GM10248 (cell line): ENCODE results near the gene KCNMA1.

Experiments used
- CTCF ChIA-PET: fragments of 300-600 bp; sonication (Branson Sonifier 250); formaldehyde crosslinking; extraction: SDS; loops from one replicate; lab custom pipeline; 2021; ENCODE audit warnings: antibody characterized with exemption; lab: Yijun Ruan, JAX
- POLR2A ChIA-PET: fragments of 350-650 bp; sonication (Branson Sonifier 250); formaldehyde crosslinking; extraction: SDS; loops from one replicate; lab custom pipeline; 2020; ENCODE audit warnings: antibody characterized with exemption; lab: Yijun Ruan, JAX
- DNase-seq: peaks from one replicate; pipeline ENCODE4 v3.0.0; 2012; ENCODE audit errors: extremely low spot score
- CTCF ChIP-seq: IDR thresholded peaks from 2 replicates; pipeline ENCODE4 v1.5.1; 2012; ENCODE audit warnings: mild to moderate bottlenecking, low read depth; ENCODE audit errors: extremely low read depth, missing control alignments, control extremely low read depth

KCNMA1 gene

DNA sequence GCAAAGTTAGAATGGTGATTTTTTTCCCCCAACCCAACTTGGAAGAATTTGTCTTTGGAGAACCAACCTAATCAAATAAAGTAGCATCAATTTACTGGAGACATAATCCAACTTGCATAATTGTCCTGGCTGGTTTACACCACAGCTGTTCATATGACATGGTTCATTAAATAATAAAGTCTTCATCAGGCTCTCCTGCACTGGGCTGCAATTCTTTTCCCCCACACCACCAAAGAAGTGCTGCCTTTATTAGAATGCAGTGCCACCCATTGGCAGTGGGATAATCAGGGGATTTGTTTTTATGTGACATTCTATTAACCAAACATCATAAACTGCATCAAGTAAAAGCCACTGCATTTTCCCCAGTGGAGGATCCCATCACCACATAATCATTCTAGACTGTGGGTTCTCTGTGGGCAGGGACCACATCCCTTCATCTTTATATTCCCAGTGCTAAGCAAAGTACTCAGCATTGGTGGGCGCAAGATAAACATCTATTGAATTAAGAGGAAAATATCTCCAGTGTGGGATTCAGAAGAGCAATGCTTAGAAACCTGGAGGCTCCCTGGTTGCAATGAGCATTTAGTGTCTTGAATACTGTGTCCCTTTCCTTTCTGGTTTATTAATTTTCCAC lies 322.0 kb downstream of the KCNMA1 start:
- CTCF ChIA-PET, result no interaction called here
- TF ChIP-seq CTCF, result no peak
- no peak for DNase-seq
- POLR2A ChIA-PET, result no interaction called here

DNA sequence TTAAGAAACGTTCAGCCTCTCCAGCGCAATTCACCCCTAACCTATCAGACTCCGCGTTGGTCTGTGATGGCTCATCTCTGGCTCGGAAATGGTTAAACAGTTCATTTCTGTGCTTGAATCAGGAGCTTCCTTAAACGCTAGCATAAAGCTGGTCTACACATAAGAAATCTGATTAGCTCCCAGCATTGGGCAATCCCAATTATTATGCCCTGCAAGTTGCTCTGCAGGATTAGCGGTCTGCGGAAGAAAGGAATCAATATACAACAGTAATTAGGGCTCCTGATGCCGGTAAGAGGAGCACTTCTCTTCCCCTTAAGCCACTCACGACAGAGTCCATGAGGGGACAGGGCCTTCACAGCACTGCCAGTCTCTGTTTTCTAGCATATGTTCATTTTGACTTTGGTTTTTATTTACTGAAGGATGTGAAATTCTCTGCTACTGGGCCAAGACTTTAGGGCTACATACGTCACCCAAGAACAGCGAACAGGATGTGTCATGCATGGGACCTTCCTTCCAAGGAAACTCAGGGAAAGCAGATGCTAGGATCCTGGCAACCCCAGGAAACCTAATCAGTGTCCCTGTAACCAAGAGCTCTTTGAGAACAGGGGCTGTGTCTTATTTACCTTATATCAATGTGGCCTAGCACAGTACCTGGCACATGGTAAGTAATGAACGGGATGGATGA lies 324.4 kb downstream of the KCNMA1 start:
- CTCF ChIA-PET, result interaction anchor here (1.5 kb wide), 1 partner anchor 11 kb away, joined by 3 read pairs; no protein-coding TSS in a partner anchor

DNA sequence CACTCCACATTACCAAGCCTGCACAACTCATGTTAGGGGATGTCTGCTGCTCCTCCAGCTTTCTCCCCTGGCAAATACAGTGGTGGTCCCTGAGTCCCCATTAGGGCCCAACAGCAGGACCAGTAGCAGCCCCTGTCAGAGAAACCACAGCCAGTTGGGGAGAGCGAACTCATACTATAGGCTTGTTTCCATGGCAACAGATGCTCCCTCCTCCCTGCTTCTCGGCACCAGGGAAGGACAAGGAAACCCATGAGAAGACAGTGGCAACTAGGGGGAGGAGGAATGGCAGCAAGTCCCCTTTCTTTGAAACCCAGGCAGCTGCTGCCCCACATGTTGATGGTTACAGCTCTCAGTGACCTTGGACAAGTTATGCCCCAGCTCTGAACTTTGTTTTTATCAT lies 326.4 kb downstream of the KCNMA1 start:
- ChIA-PET CTCF (interaction anchor here (1.0 kb wide), 1 partner anchor 18 kb away, joined by 3 read pairs; no protein-coding TSS in a partner anchor), POLR2A (no interaction called here)
- TF ChIP-seq CTCF, result no peak
- no peak for DNase-seq

More for the DNA sequence above, 324.4 kb downstream of the KCNMA1 start:
- TF ChIP-seq CTCF, result no peak
- DNase-seq, result no peak
- POLR2A ChIA-PET, result no interaction called here

DNA sequence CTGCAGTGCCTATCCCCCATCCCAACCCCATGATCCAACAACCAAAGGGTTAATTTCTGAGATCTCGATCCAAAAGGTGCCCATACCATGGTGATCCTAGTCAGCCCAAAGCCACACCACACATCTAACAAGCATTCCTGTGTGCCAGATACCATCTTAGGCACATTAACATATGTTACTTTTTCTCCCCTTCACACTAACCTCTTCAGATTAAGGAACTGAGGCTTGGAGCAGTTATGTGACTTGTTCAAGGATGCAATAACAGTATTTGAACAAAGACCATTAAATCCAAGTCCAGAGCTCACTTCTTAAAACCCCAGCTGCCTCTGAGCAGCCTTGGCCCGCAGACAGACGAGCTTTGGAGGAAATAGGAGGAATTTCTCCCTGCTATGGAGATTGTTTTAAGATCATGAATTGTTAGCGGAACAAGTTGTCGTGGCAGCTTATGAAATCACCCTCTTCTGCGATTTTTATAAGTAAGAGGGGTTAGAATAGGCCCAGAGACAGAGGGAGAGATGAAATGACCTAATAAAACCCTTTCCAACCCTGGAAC lies 327.2 kb downstream of the KCNMA1 start:
- CTCF ChIA-PET, result no interaction called here
- no peak for TF ChIP-seq CTCF
- DNase-seq, result no peak
- POLR2A ChIA-PET, result no interaction called here

DNA sequence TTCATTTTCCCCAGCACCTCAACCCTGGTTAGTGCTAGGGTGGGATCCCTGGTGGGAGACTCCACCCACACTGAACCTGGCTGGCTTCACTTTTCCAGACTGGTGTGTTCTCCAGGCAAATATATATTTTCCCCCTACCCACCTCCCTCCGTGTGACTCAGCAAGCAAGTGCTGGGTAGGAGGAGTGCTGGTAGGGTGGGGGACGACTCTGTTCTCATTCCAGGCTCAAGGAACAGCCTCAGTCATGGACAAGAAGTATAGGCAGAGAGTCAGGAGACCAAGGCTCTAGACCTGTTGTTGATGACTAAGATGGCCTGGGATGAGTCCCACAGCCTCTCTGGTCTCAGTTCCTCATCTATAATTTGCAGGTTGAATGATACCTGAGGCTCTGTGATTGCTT lies 328.1 kb downstream of the KCNMA1 start:
- POLR2A ChIA-PET, result no interaction called here
- no peak for TF ChIP-seq CTCF
- CTCF ChIA-PET, result no interaction called here
- DNase-seq, result no peak

DNA sequence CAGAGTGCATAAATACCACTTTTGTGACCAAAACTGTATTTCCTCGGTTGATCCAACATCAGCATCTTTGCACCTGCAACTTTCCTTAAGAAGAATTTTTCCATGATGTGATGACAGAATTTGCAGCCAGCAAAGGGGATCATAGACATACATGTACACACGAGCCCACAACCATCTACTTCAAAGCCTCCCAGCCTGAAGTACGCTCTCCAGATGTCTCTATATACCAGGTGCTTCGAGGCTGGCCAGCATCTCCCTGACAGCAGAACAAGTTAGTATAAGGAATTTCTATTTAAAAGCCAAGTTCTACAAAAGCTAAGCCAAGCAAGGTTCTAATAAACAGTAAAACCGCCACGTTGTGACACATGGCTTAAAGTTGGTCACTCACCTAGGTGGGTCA lies 328.5 kb downstream of the KCNMA1 start:
- no peak for DNase-seq
- TF ChIP-seq CTCF, result no peak
- POLR2A ChIA-PET, result no interaction called here
- CTCF ChIA-PET, result interaction anchor here (1.4 kb wide), 1 partner anchor 15 kb away, joined by 3 read pairs; no protein-coding TSS in a partner anchor
